ENCODE results near the gene TESK1.
A peak's percentile ranks its signal among the peaks of the same experiment; 100 is the strongest.
"Not testable (repeated sequence)": the region's sequence is repeated elsewhere in the genome, so short reads cannot be mapped to it uniquely, and the experiment has no call there.

TESK1 gene

GRCh38 chr9:35579659-35580227 is 25.3 kb upstream of the TESK1 start:
- not testable (repeated sequence) for DNase-seq

- not testable (repeated sequence) for DNase-seq
Observed at GRCh38 chr9:35583521-35583920, 21.5 kb upstream of the TESK1 start.

- not testable (repeated sequence) for DNase-seq
Observed at GRCh38 chr9:35584681-35585080, 20.4 kb upstream of the TESK1 start.

GRCh38 chr9:35588506-35588905 is 16.6 kb upstream of the TESK1 start:
- not testable (repeated sequence) for DNase-seq

- DNase-seq: no peak
Observed at GRCh38 chr9:35593581-35593980, 11.5 kb upstream of the TESK1 start.

GRCh38 chr9:35594471-35594870 is 10.6 kb upstream of the TESK1 start:
- no peak for DNase-seq

- not testable (repeated sequence) for DNase-seq
Observed at GRCh38 chr9:35596907-35597306, 8.2 kb upstream of the TESK1 start.

GRCh38 chr9:35598866-35599590 is 6.0 kb upstream of the TESK1 start:
- DNase-seq: no peak

GRCh38 chr9:35599763-35600604 is 5.1 kb upstream of the TESK1 start:
- peak; percentile 29 to 32 for DNase-seq

- peak; percentile 68 to 77 for DNase-seq
Observed at GRCh38 chr9:35603506-35603985, 1.5 kb upstream of the TESK1 start.

- DNase-seq: peak; percentile 98 to 99
Observed at GRCh38 chr9:35603986-35604577, 980 bp upstream of the TESK1 start.

GRCh38 chr9:35605351-35606137 is 482 bp downstream of the TESK1 start:
- DNase-seq: no peak

- no peak for DNase-seq
Observed at GRCh38 chr9:35606138-35606504, 1.1 kb downstream of the TESK1 start.

- DNase-seq: no peak
Observed at GRCh38 chr9:35606726-35607125, 1.7 kb downstream of the TESK1 start.

GRCh38 chr9:35608221-35608620 is 3.2 kb downstream of the TESK1 start:
- DNase-seq: no peak

GRCh38 chr9:35609001-35609819 is 4.1 kb downstream of the TESK1 start:
- no peak for DNase-seq

GRCh38 chr9:35609820-35610163 is 4.7 kb downstream of the TESK1 start:
- DNase-seq: no peak

- DNase-seq: peak; percentile 17 to 19
Observed at GRCh38 chr9:35611230-35611797, 6.3 kb downstream of the TESK1 start.

- not testable (repeated sequence) for DNase-seq
Observed at GRCh38 chr9:35612066-35612465, 7.0 kb downstream of the TESK1 start.

GRCh38 chr9:35612843-35613242 is 7.8 kb downstream of the TESK1 start:
- no peak for DNase-seq

GRCh38 chr9:35615981-35616680 is 11.1 kb downstream of the TESK1 start:
- DNase-seq: no peak

All from AML-193 (cell line).